Osteocyte (in vitro differentiated cells): ENCODE measurements around the gene CMBL. TPM values are rescaled to one million over a fixed set of nuclear protein-coding genes. Genes with fewer than 3 reads are reported as not detected.

Experiments used
- DNase-seq: peaks from one replicate; pipeline ENCODE4 v3.0.0; 2021; ENCODE audit warnings: mixed read lengths; ENCODE audit not compliant: unreplicated experiment; ENCODE audit errors: extremely low spot score
- H3K27ac Mint-ChIP-seq: one replicate; pipeline ENCODE4 v1.8.0; 2021; ENCODE audit warnings: mild to moderate bottlenecking, mixed read lengths; ENCODE audit not compliant: unreplicated experiment
- H3K27me3 Mint-ChIP-seq: one replicate; pipeline ENCODE4 v1.8.0; 2021; ENCODE audit warnings: mixed read lengths; ENCODE audit not compliant: unreplicated experiment
- H3K36me3 Mint-ChIP-seq: one replicate; pipeline ENCODE4 v1.8.0; 2021; ENCODE audit warnings: mixed read lengths; ENCODE audit not compliant: unreplicated experiment
- H3K4me1 Mint-ChIP-seq: one replicate; pipeline ENCODE4 v1.8.0; 2021; ENCODE audit warnings: mixed read lengths; ENCODE audit not compliant: unreplicated experiment
- H3K4me3 Mint-ChIP-seq: one replicate; pipeline ENCODE4 v1.8.0; 2021; ENCODE audit warnings: mild to moderate bottlenecking, moderate library complexity, mixed read lengths; ENCODE audit not compliant: unreplicated experiment
- H3K9me3 Mint-ChIP-seq: one replicate; pipeline ENCODE4 v1.8.0; 2021; ENCODE audit warnings: mixed read lengths; ENCODE audit not compliant: unreplicated experiment
- total RNA-seq: library from RNA; stranded (reverse); gene quantifications from 2 replicates; pipeline ENCODE4 v1.2.1, GENCODE V29; 2021
- TF ChIP-seq, protein P1 (sequence below): fragments of 200-600 bp; sonication (generic); IDR thresholded peaks from 2 replicates; pipeline ENCODE4 v1.5.0; 2021; ENCODE audit warnings: antibody characterized with exemption, mild to moderate bottlenecking, moderate library complexity

Gene CMBL
- total RNA-seq, 1 donor from 2014 or later, result 23.3 TPM

DNA sequence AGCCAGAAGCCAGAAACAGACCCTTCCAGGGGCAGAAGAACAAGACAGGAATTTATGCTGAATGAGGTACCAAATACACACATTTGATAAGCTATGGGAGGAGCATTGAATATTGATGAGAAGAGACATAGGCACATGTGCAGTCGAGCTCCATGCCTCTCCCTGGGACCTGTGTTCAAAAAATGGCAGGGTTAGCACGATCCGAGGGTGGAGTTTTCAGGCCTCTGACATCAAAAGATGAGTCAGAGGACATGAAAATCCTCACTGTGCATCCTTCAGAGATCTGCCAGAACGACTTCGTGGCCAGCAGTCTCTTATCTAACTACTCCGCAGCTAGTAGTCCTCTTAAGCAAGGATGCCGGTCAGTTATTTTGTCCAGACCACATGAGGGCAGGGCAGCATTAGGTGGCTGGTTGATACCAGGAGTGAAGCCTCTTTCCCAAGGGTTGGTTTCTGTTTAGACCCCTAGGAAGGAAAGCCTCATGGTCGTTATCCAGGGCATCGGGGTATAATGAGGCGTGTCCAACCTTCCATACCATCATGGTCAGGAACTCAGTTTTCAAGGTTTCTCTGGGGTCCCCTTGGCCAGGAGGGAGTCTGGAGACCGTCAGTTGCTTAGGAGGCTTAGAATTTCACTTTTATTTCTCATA, 11.6 kb upstream of the CMBL start:
- TF ChIP-seq, protein P1, sequence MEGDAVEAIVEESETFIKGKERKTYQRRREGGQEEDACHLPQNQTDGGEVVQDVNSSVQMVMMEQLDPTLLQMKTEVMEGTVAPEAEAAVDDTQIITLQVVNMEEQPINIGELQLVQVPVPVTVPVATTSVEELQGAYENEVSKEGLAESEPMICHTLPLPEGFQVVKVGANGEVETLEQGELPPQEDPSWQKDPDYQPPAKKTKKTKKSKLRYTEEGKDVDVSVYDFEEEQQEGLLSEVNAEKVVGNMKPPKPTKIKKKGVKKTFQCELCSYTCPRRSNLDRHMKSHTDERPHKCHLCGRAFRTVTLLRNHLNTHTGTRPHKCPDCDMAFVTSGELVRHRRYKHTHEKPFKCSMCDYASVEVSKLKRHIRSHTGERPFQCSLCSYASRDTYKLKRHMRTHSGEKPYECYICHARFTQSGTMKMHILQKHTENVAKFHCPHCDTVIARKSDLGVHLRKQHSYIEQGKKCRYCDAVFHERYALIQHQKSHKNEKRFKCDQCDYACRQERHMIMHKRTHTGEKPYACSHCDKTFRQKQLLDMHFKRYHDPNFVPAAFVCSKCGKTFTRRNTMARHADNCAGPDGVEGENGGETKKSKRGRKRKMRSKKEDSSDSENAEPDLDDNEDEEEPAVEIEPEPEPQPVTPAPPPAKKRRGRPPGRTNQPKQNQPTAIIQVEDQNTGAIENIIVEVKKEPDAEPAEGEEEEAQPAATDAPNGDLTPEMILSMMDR, result peak; percentile 12

DNA sequence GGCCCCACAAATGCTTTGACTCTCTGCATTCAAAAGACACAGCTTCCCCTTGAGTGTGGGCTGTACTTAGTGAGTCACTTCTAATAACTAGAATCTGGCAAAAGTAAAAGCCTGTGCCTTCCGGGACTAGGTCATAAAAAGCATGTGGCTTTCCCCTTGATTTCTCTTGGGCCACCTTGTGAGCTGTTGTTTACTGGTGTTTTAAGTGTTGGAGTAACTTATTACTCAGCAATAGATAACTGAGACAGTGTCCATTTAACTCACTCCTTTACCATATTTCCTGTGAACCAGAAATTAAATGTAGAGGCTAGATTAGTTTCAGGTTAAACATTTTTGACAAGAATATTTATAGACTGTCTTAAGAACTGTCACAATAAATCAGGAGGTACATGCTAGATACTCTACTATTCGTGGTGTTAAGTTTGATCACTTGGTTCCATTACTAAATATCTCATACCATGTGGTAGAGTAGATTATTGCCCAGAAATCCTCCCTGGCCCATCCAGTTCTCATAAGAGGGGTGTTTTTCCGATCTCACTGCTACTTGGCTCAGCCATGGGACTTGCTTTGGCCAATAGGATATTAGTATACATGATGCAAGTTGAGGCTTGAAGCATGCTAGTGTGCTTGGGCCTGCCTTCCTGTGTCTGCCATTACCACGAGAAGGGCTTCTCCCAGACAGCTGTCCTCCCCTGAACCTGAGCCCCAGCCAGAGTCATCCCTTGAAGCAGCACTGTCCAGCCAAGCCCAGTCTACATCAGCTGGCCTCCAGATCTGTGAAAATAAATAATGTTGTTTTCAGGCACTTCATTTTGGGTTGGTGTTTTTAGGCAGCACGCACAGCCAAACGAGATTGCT, 10.4 kb upstream of the CMBL start:
- TF ChIP-seq, protein P1, result no peak
- no peak for DNase-seq
- H3K27ac Mint-ChIP-seq, result no peak overlapping the region
- H3K4me1 Mint-ChIP-seq, result no peaks in the 10 kb centered on the region
- H3K9me3 Mint-ChIP-seq, result no peaks in the 10 kb centered on the region
- peaks cover 1% of the 10 kb centered on the region for H3K36me3 Mint-ChIP-seq
- no peak overlapping the region for H3K4me3 Mint-ChIP-seq
- H3K27me3 Mint-ChIP-seq, result no peaks in the 10 kb centered on the region

More for the DNA sequence above, 11.6 kb upstream of the CMBL start:
- H3K27me3 Mint-ChIP-seq, result peaks cover 4% of the 10 kb centered on the region
- H3K9me3 Mint-ChIP-seq, result no peaks in the 10 kb centered on the region
- no peak overlapping the region for H3K4me3 Mint-ChIP-seq
- DNase-seq, result no peak
- H3K36me3 Mint-ChIP-seq, result no peaks in the 10 kb centered on the region
- no peak overlapping the region for H3K27ac Mint-ChIP-seq
- H3K4me1 Mint-ChIP-seq, result peaks cover 2% of the 10 kb centered on the region

DNA sequence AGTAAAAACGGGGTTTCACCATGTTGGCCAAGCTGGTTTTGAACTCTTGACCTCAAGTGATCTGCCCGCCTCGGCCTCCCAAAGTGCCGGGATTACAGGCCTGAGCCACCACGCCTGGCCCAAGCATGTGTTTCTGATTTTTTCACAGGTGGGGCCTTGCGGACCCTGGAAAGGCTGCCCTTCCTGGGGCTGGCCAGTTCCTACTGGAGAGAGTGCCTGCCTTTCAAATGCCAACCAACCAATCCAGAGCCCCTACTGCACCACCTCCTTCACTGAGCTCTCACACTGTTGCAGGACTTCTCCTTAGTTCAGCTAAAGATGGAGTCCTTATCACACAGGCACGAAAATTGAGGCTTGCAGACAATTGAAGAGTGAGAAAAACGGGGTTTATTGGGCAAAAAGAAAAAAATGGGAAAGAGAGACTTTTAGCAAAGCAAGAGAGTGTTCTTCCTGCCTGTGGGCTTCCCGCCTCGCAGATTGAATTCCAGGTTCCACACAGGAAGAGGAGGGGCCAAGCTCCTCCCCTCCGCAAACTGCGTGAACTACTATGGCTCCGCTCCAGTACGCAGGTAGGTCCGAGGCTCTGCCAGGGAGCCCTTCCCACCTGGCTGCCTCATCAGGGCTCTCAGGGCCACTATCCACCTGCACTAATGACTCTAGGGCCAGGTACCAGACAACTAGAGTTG, 8.3 kb upstream of the CMBL start:
- Mint-ChIP-seq H3K4me3 (no peak overlapping the region), H3K4me1 (peaks cover 8% of the 10 kb centered on the region), H3K9me3 (no peaks in the 10 kb centered on the region), H3K27ac (no peak overlapping the region), H3K36me3 (peaks cover 1% of the 10 kb centered on the region), H3K27me3 (no peaks in the 10 kb centered on the region)
- TF ChIP-seq, protein P1, result no peak
- DNase-seq, result no peak

DNA sequence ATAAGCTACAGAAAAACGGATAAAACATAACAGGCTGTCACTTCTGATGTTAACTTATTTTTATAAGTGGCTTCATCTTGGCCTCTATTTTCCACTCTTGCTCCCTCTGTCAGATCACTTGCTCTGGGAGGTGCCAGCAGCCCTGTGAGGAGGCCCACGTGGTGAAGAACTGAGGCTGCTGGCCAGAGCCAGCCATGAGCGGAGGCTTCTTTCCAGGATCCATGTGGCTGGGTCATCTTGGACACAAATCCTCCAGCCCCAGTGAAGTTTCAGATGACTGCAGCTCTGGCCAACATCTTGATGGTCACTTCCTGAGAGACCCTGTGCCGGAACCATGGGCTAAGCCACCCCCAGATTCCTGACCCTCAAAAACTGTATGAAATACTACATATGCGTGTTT, 7.5 kb upstream of the CMBL start:
- Mint-ChIP-seq H3K27ac (no peak overlapping the region), H3K9me3 (no peaks in the 10 kb centered on the region), H3K36me3 (peaks cover 1% of the 10 kb centered on the region), H3K4me1 (peaks cover 16% of the 10 kb centered on the region), H3K4me3 (no peak overlapping the region), H3K27me3 (no peaks in the 10 kb centered on the region)
- TF ChIP-seq, protein P1, result no peak
- DNase-seq, result no peak
